NCI-H345 treated with DMSO at 0.1 percent for 48 hours (cell line): Measurements from ENCODE around the gene SKI.
"Not testable (repeated sequence)": the region's sequence is repeated elsewhere in the genome, so short reads cannot be mapped to it uniquely, and the experiment has no call there.

Experiments
- DNase-seq: peaks from one replicate; lab custom pipeline; 2025; ENCODE audit not compliant: unreplicated experiment; lab: John Stamatoyannopoulos, UW

The SKI gene

DNA sequence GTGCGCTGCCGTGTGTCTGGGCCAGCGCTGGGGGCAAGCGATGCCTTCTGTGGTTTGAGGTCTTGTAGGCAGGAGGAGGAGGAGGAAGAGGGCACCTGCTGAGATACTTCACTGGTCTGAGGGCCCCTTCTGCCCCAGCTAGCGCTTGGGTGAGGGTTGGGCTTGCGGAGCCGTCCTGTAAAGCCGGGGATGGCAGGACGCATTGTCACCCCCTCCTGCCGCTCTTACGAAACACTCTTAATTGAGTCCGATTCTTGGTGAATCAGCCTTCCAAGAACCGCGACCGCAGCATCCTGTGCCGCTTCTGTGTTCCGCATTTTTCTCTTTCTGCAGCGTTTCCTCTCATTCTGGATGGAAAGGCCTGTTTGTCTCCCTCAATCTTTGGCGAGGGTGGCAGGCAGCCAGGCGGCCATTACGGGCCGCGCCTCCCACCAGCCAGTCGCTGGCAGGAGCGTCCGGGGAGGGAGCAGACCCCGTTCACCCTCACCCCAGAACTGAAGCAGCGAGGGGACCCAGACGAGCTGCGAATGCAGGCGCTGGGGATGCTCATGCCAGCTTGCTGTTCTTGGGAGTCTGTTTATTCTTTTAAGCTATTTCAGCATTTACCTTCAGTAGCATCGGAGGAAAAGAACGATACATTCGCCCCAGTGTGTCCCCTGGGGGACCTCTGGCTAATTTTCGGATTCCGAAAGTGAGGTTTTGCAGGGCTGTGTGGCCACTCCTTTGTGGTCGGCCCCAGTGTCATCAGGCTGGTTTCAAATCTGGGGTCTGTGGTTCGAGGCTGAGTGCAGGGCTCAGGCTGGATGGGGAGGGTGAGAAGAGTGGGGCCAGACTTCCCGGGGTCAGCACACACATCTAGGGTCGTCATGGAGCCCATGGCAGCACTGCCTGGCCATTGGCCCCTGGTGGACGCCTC, 62.7 kb downstream of the SKI start:
- no peak for DNase-seq

DNA sequence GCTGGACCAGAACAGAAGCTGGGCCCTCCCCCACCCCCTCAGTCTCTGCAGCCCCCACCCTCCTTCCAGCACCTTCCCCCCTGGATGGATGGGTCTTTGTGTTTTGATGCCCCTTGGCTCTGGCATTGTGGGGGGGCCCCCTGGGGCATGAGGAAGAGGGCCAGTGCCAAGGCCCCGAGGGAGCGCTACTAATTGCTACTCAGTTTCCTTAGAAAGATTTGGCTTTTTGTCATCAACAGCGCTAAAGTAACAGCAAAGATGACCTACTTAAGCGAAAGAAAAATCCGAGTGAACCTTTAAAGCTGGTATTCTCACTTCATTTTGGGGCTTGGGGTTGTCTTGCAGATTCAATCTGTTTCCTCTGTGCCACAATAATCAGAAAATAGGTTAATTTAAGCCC, 63.5 kb downstream of the SKI start:
- no peak for DNase-seq

DNA sequence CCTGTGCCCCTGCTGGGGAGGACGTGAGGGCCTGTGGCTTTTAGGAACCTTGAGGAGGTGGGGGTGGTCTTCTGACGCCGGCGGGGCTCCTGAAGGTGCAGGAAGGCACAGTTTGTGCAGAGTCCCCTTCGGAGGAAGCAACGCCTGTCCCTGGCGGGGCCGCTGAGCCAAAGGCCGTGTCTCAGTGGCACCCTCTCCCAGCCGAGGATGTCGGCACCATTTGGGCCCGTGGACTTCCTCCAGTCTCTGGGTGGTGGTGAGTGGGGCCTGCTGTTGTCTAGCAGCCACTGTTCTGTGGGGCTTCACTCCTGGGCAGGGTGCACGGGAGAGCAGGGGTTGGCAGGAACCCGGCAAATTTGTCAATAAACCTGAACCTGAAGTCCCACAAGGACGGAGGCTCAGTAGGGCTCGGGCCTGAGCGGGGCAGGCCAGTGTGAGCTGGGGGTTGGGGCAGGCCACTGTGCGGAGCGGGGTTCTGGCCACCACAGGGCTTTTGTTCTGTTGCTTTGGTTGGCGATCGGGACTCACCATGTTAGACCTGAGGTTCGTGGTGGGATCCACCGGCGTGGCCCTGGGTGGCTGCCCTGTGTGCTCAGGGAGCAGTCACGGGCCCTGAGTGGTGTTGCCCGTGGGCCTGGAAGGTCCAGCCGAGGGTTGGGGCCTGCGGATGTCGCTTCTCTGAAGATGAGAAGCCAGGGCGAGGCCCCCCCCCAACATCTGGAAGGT, 64.8 kb downstream of the SKI start:
- DNase-seq, result no peak

GRCh38 chr1:2294033-2294724, 66.1 kb downstream of the SKI start:
- DNase-seq, result no peak

GRCh38 chr1:2294725-2295078, 66.6 kb downstream of the SKI start:
- DNase-seq, result no peak

DNA sequence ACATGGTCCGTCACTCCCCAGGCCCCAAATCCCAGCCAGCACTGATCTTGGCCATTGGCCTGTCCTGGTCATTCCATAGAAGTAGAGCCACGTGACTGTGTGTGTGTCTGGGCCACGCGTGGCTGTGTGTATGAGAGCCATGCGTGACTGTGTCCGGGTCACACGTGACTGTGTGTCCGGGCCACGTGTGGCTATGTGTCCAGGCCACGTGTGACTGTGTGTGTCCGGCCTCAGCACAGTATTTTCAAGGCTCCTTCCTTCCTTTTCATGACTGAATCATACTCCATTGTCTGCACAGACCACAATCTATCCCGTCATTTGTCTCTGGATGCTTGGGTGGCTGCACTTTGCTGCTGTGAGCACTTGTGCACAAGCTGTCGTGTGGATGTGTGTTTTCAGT, 67.4 kb downstream of the SKI start:
- DNase-seq, result no peak

DNA sequence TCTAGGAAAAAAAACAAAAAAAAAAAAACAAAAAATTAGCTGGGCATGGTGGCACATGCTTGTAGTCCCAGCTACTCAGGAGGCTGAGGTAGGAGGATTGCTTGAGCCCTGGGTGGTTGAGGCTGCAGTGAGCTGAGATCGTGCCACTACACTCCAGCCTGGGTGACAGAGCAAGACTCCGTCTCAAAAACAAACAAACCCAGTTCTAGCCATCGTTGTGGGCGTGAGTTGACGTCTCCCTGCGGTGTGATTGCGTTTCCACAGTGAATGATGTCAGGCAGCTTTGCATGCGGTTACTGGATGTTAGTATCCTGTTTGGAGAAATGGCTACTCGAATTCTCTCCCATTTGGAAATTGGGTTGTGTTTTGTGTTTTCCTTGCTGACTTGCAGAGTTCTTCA, 68.1 kb downstream of the SKI start:
- DNase-seq, result not testable (repeated sequence)

DNA sequence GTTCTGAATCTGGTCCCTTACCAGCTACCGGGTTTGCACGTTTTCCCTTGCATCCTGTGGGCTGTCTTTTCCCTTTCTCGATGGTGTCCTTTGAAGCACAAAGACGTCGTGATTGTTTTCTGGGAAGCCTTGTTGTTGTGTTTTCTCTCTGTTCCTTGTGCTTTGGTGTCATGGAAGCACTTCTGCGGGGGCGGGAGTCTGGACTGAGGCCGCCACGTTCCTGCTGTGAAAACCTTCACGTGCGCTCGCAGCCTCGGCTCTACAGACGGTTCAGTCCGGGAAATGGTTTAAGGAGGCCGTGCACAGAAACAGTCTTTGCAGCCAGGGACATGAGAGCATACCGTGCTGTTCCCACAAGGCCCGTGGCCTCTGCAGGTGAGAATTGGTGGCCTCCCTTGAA, 68.5 kb downstream of the SKI start:
- no peak for DNase-seq

DNA sequence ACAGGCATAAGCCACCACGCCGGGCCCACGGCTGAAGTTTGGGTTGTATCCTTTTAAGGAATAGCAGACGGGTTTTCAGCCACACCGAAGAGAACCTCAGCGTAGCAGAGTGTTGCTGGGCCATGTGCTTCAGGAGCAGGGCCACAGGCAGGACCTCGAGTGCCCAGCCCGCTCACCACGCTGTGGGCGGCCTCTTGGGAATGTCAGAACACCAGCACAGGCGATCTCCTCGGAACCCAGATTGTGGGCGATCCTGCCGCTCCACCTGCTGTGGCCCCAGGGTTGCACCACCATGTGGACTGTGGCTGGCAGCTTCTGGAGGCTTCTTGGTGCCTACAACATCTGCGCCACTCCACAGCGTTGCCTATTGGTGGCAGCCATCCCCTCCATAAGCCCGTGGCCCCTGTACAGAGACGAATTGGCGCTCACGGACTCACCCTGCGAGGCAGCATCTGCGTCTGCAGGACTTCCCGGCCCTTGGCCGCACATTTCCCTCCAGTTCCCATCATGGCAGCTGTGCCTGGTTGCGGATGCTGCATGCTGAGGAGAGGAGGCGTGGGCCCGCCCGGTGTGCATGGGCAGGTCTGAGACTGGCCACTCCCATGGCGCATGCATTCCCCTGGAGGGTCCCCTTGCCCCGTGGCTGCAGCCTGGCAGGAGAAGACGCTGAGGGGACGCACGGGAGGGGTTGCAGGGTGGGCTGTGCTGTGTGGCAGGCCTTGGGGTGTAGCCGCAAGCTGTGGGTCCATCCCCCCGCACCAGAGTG, 69.3 kb downstream of the SKI start:
- no peak for DNase-seq

DNA sequence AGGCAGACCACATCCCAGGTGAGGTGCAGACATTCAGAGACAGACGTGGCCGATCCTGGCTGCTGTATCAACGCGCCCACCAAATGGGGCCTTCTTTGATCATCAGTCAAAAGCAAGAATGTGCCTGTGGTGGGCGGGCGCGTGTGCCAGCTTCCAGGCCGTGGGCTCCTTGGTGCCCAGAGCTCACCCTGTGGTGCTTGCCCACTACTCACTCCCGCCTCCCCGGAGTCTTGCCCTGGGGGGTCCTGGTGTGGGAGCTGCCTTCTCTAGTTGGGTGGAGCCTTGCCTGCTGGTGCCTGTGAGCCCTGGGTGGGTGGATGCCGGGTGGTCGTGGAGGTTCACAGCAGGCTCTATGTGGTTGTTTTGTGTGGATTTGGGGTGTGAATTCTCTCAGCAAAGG, 70.6 kb downstream of the SKI start:
- no peak for DNase-seq

GRCh38 chr1:2299131-2299627, 71.1 kb downstream of the SKI start:
- no peak for DNase-seq

- DNase-seq, result no peak
Measured at GRCh38 chr1:2300004-2300771, 72.1 kb downstream of the SKI start.

DNA sequence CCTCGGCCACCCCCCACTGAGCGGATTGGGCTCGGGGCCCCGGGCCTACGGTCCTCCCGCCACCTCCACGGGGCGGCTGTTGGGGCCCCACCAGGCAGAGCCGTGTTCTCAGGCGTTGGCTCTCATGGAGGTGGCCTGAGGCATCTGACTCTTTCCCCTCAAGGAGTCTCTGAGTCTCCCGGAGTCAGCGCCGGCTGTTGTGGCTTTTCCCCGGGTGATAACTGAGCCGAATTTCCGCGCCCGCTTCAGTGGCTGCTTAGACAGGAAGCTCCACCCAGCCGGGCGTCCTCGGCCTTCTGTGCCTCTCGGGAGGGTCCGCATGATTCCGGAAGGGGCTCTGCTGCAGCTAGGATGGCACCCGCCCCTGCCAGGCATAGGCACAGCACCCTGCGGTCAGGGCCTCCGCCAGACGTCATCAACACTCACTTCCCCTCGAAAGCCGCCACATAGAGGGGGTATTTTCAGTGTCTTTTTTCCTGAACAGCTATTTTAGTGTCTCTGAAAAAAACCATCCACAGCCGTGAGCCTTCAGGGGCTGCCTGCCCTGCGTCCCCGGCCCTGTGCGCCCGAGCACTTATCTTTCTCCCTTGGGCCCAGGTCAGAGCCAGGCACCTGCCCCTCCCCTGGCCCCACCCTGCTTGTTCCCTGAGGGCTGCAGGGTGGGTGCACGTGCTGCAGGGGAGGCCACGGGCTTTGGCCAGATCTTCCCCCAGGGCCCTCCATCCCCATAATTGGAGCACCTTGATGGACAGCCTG, 72.9 kb downstream of the SKI start:
- no peak for DNase-seq

- no peak for DNase-seq
Measured at GRCh38 chr1:2301607-2302291, 73.6 kb downstream of the SKI start.

DNA sequence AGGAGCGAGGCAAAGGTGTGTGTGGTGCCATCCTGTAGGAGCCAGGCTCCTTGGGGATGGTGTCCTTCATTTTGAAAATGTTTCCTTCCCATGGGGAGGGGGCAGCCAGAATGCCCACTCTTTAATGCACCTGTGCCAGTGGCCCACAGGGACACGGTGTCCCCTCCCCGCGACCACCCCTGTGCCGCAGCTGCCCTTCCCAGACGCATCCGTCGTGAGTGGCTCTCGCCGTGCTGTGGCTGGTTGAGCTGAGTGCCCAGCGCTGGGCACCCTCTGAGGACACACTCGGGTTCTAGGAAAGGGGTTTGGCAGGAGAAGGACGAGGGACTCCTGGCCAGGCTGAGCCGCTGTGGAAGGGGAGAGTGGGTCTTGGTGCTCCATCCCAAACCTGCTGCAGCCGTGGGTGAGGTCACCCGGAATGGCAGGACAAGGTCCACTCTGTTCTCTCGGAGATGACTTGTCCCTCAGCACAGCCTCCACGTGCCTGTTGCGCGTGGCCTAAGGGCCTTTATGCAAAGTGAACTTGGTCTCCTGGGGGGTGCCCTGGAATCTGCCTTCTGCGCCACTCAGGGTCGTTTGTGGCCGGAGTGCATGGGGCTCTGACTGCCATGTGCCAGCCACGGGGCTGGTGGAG, 74.3 kb downstream of the SKI start:
- DNase-seq, result no peak

DNA sequence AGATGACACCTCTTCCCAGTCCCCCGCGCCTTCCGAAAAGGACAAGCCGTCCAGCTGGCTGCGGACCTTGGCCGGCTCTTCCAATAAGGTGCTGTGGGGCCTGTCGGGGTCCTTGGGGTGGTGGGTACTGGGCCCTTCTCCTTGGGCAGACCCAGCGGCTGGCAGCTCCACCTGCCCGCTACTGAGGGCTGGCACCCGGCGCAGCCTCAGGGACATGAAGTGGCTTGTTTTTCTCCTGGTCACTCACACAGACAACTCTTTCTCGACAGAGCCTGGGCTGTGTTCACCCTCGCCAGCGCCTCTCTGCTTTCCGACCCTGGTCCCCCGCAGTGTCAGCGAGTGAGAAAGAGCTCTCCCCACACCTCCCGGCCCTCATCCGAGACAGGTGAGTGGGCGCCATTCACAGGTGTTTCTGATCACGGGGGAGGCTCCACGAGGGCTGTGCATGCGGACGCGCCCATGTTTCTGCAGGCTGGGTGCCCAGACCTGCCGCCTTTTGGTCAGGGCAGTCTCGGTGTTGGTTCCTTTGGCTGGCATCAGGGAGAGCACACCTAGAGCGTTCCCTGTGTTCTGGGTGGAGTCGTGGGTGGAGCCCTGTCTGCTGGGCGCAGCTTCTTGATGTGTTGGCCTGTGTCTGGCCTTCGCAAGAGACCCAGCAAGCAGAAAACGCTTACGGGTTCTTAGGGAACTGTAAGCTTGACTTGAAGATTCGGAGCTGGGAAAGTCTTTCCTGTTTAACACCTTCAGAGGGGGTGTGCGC, 75.1 kb downstream of the SKI start:
- DNase-seq, result no peak

GRCh38 chr1:2303781-2304180, 75.7 kb downstream of the SKI start:
- DNase-seq, result no peak

- no peak for DNase-seq
Measured at GRCh38 chr1:2304282-2304681, 76.2 kb downstream of the SKI start.
